Glutamatergic neuron (in vitro differentiated cells): ENCODE results near the gene INKA1. TPM values are rescaled to one million over a fixed set of nuclear protein-coding genes. Genes with fewer than 3 reads are reported as not detected.

ENCODE experiments used
- DNase-seq: peaks from one replicate; pipeline ENCODE4 v3.0.0; 2022
- H3K27ac Mint-ChIP-seq: one replicate; pipeline ENCODE4 v1.8.0; 2020; ENCODE audit warnings: mild to moderate bottlenecking, mixed read lengths, inconsistent platforms; ENCODE audit not compliant: unreplicated experiment
- H3K27me3 Mint-ChIP-seq: one replicate; pipeline ENCODE4 v1.8.0; 2020; ENCODE audit warnings: mild to moderate bottlenecking, moderate library complexity, mixed read lengths, inconsistent platforms; ENCODE audit not compliant: unreplicated experiment
- H3K36me3 Mint-ChIP-seq: one replicate; pipeline ENCODE4 v1.8.0; 2020; ENCODE audit warnings: mild to moderate bottlenecking, mixed read lengths, inconsistent platforms; ENCODE audit not compliant: unreplicated experiment
- H3K4me1 Mint-ChIP-seq: one replicate; pipeline ENCODE4 v1.8.0; 2020; ENCODE audit warnings: mild to moderate bottlenecking, low read depth, mixed read lengths, inconsistent platforms; ENCODE audit not compliant: unreplicated experiment
- H3K4me3 Mint-ChIP-seq: one replicate; pipeline ENCODE4 v1.8.0; 2020; ENCODE audit warnings: mild to moderate bottlenecking, mixed read lengths, inconsistent platforms; ENCODE audit not compliant: unreplicated experiment
- H3K9me3 Mint-ChIP-seq: one replicate; pipeline ENCODE4 v1.8.0; 2020; ENCODE audit warnings: mild to moderate bottlenecking, moderate library complexity, mixed read lengths, inconsistent platforms; ENCODE audit not compliant: unreplicated experiment
- CTCF ChIP-seq: fragments of 200-600 bp; sonication (generic); IDR thresholded peaks from one replicate; pipeline ENCODE4 v1.5.0; 2021; ENCODE audit not compliant: partially characterized antibody, unreplicated experiment
- total RNA-seq: library from RNA; stranded (reverse); fragmentation: NEBNext Ultra II Directional; extraction: Animal tissue kit (Norgen Biotek cat#: 25700); gene quantifications from one replicate; pipeline ENCODE4 v1.2.1, GENCODE V29; 2021; ENCODE audit not compliant: unreplicated experiment

The INKA1 gene
- total RNA-seq, 1 donor from 2014 or later, result 4.2 TPM

GRCh38 chr3:49761661-49762060 lies 41.4 kb upstream of the INKA1 start:
- H3K4me1 Mint-ChIP-seq, result no peaks in the 10 kb centered on the region
- DNase-seq, result no peak
- H3K9me3 Mint-ChIP-seq, result no peaks in the 10 kb centered on the region
- no peak overlapping the region for H3K27ac Mint-ChIP-seq
- TF ChIP-seq CTCF, result no peak
- no peaks in the 10 kb centered on the region for H3K36me3 Mint-ChIP-seq
- H3K4me3 Mint-ChIP-seq, result no peak overlapping the region
- no peaks in the 10 kb centered on the region for H3K27me3 Mint-ChIP-seq

- Mint-ChIP-seq H3K4me1 (no peaks in the 10 kb centered on the region), H3K27ac (no peak overlapping the region)
These were observed 39.1 kb upstream of the INKA1 start for GRCh38 chr3:49763981-49764380.

GRCh38 chr3:49769286-49769915 lies 33.7 kb upstream of the INKA1 start:
- H3K36me3 Mint-ChIP-seq, result no peaks in the 10 kb centered on the region
- no peak for DNase-seq
- no peaks in the 10 kb centered on the region for H3K9me3 Mint-ChIP-seq
- TF ChIP-seq CTCF, result no peak
- H3K4me3 Mint-ChIP-seq, result no peak overlapping the region
- H3K27ac Mint-ChIP-seq, result no peak overlapping the region
- no peaks in the 10 kb centered on the region for H3K27me3 Mint-ChIP-seq
- no peaks in the 10 kb centered on the region for H3K4me1 Mint-ChIP-seq

More at GRCh38 chr3:49763981-49764380, 39.1 kb upstream of the INKA1 start:
- no peaks in the 10 kb centered on the region for H3K36me3 Mint-ChIP-seq
- DNase-seq, result no peak
- no peak overlapping the region for H3K4me3 Mint-ChIP-seq
- H3K27me3 Mint-ChIP-seq, result no peaks in the 10 kb centered on the region
- no peaks in the 10 kb centered on the region for H3K9me3 Mint-ChIP-seq
- no peak for TF ChIP-seq CTCF

- H3K36me3 Mint-ChIP-seq, result no peaks in the 10 kb centered on the region
These were observed 33.1 kb upstream of the INKA1 start for GRCh38 chr3:49769926-49770325.

More at GRCh38 chr3:49769926-49770325, 33.1 kb upstream of the INKA1 start:
- no peak for DNase-seq
- Mint-ChIP-seq H3K4me3 (no peak overlapping the region), H3K27me3 (no peaks in the 10 kb centered on the region), H3K27ac (no peak overlapping the region), H3K9me3 (no peaks in the 10 kb centered on the region), H3K4me1 (no peaks in the 10 kb centered on the region)
- TF ChIP-seq CTCF, result no peak
